GM10266 (cell line): ENCODE data around the gene PPM1F.
A peak's percentile ranks its signal among the peaks of the same experiment; 100 is the strongest.

Experiments
- DNase-seq: peaks from one replicate; pipeline ENCODE4 v3.0.0; 2012; ENCODE audit errors: extremely low spot score
- TF ChIP-seq, protein P1 (sequence below): IDR thresholded peaks from 2 replicates; pipeline ENCODE4 v1.5.1; 2012; ENCODE audit warnings: mild to moderate bottlenecking, low read depth; ENCODE audit not compliant: control insufficient read depth, insufficient read depth; ENCODE audit errors: missing control alignments

The PPM1F gene

DNA sequence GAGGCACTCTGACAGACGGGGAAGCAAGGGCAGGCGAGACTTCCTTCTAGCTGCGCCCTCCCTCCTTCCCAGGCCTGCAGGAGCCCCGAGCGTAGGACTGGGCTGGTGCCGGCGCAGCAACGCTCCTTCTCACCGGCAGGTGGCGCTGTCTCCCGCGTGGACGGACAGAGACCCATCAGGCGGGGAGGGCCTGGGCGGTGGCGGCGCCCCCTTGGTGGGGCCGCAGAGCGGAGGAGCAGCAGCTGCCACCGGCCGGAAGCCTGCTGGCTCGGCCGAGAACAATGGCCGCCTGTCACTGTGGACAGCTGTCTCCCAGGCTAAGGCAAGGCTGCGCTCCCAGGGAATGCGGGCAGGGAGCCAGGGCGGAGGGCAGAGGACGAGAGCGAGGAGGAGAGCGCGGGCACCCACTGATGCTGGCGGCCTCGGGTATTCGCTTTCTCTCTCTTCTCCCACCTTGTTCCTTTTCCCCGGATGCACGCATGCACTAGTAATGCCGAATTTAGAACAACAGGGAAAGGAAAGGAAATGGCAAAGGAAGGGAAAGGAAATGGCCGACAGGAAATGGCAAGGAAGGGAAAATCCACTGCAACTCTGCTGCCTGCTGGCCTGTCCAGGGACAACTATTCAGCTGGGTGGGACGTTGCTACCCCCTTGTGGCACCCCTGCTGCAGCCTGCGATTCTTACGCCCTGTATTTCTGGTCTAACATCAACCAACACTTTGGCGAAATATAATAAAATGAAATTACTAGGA, 14.4 kb downstream of the PPM1F start:
- peak; percentile 92 for DNase-seq
- TF ChIP-seq, protein P1, sequence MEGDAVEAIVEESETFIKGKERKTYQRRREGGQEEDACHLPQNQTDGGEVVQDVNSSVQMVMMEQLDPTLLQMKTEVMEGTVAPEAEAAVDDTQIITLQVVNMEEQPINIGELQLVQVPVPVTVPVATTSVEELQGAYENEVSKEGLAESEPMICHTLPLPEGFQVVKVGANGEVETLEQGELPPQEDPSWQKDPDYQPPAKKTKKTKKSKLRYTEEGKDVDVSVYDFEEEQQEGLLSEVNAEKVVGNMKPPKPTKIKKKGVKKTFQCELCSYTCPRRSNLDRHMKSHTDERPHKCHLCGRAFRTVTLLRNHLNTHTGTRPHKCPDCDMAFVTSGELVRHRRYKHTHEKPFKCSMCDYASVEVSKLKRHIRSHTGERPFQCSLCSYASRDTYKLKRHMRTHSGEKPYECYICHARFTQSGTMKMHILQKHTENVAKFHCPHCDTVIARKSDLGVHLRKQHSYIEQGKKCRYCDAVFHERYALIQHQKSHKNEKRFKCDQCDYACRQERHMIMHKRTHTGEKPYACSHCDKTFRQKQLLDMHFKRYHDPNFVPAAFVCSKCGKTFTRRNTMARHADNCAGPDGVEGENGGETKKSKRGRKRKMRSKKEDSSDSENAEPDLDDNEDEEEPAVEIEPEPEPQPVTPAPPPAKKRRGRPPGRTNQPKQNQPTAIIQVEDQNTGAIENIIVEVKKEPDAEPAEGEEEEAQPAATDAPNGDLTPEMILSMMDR: peak; percentile 100

DNA sequence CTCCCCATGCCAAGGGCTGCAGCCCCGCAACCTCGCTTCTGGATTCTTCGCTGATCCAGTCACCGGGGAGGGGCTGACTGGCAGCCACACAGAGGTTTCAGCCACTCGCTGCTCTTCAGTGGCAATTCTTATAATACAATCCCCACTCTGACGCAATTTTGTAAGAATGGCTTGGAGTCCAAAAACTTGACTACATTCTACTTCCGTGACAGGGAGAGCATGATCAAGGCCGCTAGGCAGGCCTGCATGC, 14.9 kb downstream of the PPM1F start:
- TF ChIP-seq, protein P1: no peak
- DNase-seq: no peak

DNA sequence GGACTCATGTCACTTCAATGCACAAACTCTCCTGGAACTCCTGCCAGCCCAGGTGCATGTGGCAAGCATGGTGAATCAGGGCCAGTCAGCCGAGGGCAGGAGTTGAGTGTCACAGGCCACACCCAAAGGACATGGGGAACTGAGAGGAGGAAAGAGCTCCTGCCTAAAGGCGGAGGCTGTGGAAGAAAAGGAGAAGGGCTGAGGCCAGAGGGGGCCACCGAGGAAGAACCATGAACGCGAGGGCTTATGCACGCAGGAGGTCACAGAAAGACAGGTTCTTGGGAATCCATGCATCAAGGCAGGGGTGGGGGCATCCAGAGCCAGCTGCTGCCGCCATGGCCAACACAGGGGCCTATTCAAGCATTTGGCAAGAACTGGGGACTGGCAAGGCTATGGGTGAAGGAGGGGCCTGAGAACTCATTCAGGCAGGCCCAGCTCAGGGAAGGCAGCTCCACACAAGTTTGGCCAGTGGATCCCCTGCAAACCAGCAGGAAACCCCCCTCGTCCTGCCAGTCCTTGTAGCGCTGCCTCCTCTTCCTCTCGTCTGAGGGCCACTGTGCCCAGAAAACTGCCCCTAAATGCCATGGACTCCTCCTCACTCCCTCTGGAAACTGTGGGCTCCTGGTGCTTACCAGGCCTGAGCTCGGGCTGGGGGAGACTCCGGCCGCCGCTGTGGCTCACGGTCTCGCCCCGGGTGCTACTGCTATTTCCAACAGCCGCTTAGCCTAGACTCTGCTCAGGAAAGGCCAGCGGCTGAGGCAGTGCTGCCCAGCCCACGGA, 15.4 kb downstream of the PPM1F start:
- DNase-seq: no peak
- TF ChIP-seq, protein P1: no peak

DNA sequence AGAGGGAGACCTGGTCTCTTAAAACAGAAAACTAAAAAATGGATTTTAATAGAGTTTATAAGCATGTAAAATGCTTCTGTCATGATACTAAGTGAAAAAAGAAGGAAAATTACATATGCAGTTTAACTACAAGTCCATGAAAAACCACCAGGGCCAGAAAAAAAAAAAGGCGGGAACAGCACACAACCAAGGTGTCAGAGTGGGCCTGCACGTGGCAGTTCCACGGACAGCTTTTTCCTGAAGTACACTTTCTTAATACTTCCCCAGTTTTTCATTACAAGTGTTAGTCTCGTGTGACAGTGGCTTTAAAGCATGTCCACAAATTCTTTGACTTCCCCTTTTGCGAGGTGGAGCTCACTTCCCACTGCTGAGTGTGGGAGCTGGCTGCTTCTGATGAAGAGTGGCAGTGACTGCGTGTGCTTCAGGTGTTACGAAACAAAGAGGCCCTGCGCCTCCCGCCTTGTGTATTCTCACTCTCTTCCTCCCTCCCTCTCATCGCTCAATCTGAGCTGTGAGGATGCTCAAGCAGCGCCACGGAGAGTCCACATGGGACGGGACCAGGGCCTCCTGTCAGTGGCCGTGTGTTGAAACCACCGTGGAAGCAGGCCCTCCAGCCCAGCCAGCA, 16.4 kb downstream of the PPM1F start:
- TF ChIP-seq, protein P1: no peak
- DNase-seq: no peak

DNA sequence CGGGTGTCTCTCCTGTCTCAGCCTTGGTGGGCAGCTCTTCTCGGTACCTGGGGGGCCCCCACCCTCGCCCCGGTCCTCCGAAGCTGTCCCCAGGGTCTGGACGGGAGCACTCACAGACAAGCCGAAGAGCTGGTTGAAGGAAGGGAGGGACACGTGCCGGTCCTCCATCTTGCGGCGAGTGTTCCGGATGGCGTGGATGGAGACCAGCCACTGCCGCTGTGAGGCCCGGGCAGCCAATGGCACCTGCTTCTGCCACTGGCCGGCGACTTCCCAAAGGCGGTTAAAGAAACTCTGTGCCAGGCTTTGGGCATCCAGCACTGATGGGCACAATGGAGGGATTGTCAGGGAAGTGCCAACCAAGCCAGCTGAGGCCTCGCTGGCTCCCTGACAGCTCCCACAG, 18.7 kb downstream of the PPM1F start:
- TF ChIP-seq, protein P1: no peak

DNA sequence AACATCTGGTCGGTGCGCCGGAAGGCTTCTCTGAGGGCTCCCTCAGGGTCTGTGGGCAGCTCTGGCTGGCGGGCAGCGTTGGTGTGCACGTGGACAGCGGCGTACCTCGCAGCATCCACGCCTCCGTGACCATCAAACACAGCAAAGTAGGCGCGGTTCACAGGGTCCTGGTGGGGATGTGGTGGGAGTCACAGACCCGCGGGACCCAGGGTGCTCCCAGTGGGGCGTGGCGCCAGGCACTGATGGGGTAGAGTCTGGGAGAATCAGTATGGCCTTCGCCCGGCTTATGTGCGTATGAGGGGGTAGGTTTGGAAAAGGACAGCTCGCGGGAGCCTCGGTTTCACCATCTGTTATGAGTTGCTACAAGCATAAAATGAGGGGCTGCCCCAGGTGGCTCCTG, 19.2 kb downstream of the PPM1F start:
- TF ChIP-seq, protein P1: no peak
- no peak for DNase-seq

More for the DNA sequence above, 18.7 kb downstream of the PPM1F start:
- DNase-seq: no peak

DNA sequence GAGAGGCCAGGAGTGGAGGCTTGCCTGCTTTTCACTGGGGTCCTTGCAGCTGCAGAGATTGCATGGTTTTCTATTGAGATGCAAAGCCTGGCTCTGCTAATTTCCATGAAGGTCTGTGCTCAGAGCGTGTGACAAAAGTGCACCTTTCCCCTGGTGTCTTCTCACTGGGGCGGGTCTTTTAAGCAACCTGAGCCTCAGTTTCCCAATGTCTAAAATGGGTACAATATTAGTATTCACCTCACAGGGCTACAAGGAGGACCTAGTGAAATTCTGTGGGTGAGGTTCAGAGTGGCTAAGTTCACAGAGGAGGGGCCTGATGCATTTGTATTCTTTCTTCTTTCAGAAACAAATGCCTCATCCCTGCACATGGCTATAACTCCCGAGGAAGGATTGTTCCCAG, 20.3 kb downstream of the PPM1F start:
- TF ChIP-seq, protein P1: no peak
- no peak for DNase-seq
